ENCODE data around the gene VAMP8.
"Not testable (repeated sequence)": the region's sequence is repeated elsewhere in the genome, so short reads cannot be mapped to it uniquely, and the experiment has no call there.

The VAMP8 gene

GRCh38 chr2:85577386-85578242 is at the start of gene VAMP8:
Gene VAMP8 (plus strand): TSS chr2:85577586. CDS start chr2:85577647, 61 bp downstream.
- peak; percentile 77 for DNase-seq (ENCODE audit: low spot score)

GRCh38 chr2:85527787-85528186 is 49.6 kb upstream of the VAMP8 start:
- no peak for DNase-seq (ENCODE audit: low spot score)

GRCh38 chr2:85528355-85528754 is 49.0 kb upstream of the VAMP8 start:
- DNase-seq (ENCODE audit: low spot score) = no peak

- DNase-seq (ENCODE audit: low spot score) = no peak
These were observed 47.6 kb upstream of the VAMP8 start for GRCh38 chr2:85529809-85530208.

- no peak for DNase-seq (ENCODE audit: low spot score)
These were observed 45.8 kb upstream of the VAMP8 start for GRCh38 chr2:85531589-85531988.

- no peak for DNase-seq (ENCODE audit: low spot score)
These were observed 43.3 kb upstream of the VAMP8 start for GRCh38 chr2:85534099-85534498.

- DNase-seq (ENCODE audit: low spot score) = no peak
These were observed 42.5 kb upstream of the VAMP8 start for GRCh38 chr2:85534881-85535280.

- DNase-seq (ENCODE audit: low spot score) = no peak
These were observed 40.9 kb upstream of the VAMP8 start for GRCh38 chr2:85536479-85536878.

- DNase-seq (ENCODE audit: low spot score) = peak; percentile 55
These were observed 39.5 kb upstream of the VAMP8 start for GRCh38 chr2:85537600-85538506.

- peak; percentile 89 for DNase-seq (ENCODE audit: low spot score)
These were observed 38.7 kb upstream of the VAMP8 start, which contains the start of gene MAT2A for GRCh38 chr2:85538507-85539360. Gene MAT2A (plus strand): TSS chr2:85539168. CDS start chr2:85539288, 120 bp downstream.

- DNase-seq (ENCODE audit: low spot score) = peak; percentile 41
These were observed 37.8 kb upstream of the VAMP8 start for GRCh38 chr2:85539361-85540132.

- no peak for DNase-seq (ENCODE audit: low spot score)
These were observed 37.2 kb upstream of the VAMP8 start for GRCh38 chr2:85540133-85540648.

GRCh38 chr2:85541262-85541661 is 36.1 kb upstream of the VAMP8 start:
- DNase-seq (ENCODE audit: low spot score) = no peak

- no peak for DNase-seq (ENCODE audit: low spot score)
These were observed 35.5 kb upstream of the VAMP8 start for GRCh38 chr2:85541753-85542457.

GRCh38 chr2:85542777-85543176 is 34.6 kb upstream of the VAMP8 start:
- DNase-seq (ENCODE audit: low spot score) = no peak

GRCh38 chr2:85544254-85544691 is 33.1 kb upstream of the VAMP8 start:
- not testable (repeated sequence) for DNase-seq (ENCODE audit: low spot score)

- DNase-seq (ENCODE audit: low spot score) = not testable (repeated sequence)
These were observed 32.2 kb upstream of the VAMP8 start for GRCh38 chr2:85544915-85545779.

- DNase-seq (ENCODE audit: low spot score) = peak; percentile 31
These were observed 31.6 kb upstream of the VAMP8 start for GRCh38 chr2:85545780-85546240.

Data from LoVo (cell line).